Esophagus muscularis mucosa (tissue), 4 donors: ENCODE measurements around the gene FAM222B. TPM values are rescaled to one million over a fixed set of nuclear protein-coding genes. Genes with fewer than 3 reads are reported as not detected.

Experiments
- DNase-seq: peaks from one replicate; pipeline ENCODE4 v3.0.0-alpha.2; 2017; ENCODE audit errors: extremely low spot score
- H3K27ac ChIP-seq, 4 donors: fragments of 200-600 bp; sonication (generic); replicated peaks in 1 of 4; 1 replicate in 3 of 4; 2 replicates in 1 of 4; pipeline ENCODE4 v1.5.1; 2016 to 2019; ENCODE audit warnings: mild to moderate bottlenecking in 1 of 4
- H3K27me3 ChIP-seq, 4 donors: fragments of 200-600 bp; sonication (generic); one replicate each; pipeline versions ENCODE4 v1.5.1 to v1.6.0; 2016 to 2019
- H3K36me3 ChIP-seq, 4 donors: fragments of 200-600 bp; sonication (generic); one replicate each; pipeline ENCODE4 v1.5.1; 2016 to 2019
- H3K4me1 ChIP-seq, 4 donors: fragments of 200-600 bp; sonication (generic); one replicate each; pipeline ENCODE4 v1.5.1; 2016 to 2019
- H3K4me3 ChIP-seq, 4 donors: fragments of 200-600 bp; sonication (generic); 1 replicate in 2 of 4; 2 replicates in 2 of 4; pipeline ENCODE4 v1.5.1; 2016 to 2019; ENCODE audit warnings: mild to moderate bottlenecking in 4 of 4, moderate library complexity in 1 of 4
- H3K9me3 ChIP-seq, 4 donors: fragments of 200-600 bp; sonication (generic); 1 replicate in 3 of 4; 2 replicates in 1 of 4; pipeline ENCODE4 v1.5.1; 2016 to 2019
- EP300 ChIP-seq: sonication (generic); formaldehyde crosslinking; IDR thresholded peaks from one replicate; pipeline ENCODE4 v1.6.1; 2017; ENCODE audit warnings: antibody characterized with exemption
- POLR2A ChIP-seq: fragments of 450-650 bp; IDR thresholded peaks from one replicate; pipeline ENCODE4 v1.6.1; 2017; ENCODE audit warnings: antibody characterized with exemption, moderate library complexity, mild to moderate bottlenecking, low read depth
- POLR2AphosphoS5 ChIP-seq, 2 donors: sonication (generic); formaldehyde crosslinking; IDR thresholded peaks; one replicate each; pipeline ENCODE4 v1.6.1; 2017; ENCODE audit warnings: antibody characterized with exemption in 2 of 2
- WGBS: methylation state at CpG from one replicate; pipeline ENCODE4 v1.1.5; 2018; 5-methylcytosine and 5-hydroxymethylcytosine counted together
- intact Hi-C: fragments of 100-400 bp; cut with DNase I; formaldehyde crosslinking; loops from one replicate; pipeline ENCODE4 v1.15.1; 2023
- total RNA-seq, 4 donors: library from RNA; depleted of rRNA; stranded (reverse); fragments of >200 nt; gene quantifications; one replicate each; pipeline versions ENCODE4 v1.1.0 to v1.2.1, GENCODE V29; 2016
- TF ChIP-seq, protein P1 (sequence below), 3 experiments: fragments of 200-600 bp in 2 of 3; fragments of 450-650 bp in 1 of 3; sonication (generic) in 2 of 3; IDR thresholded peaks; one replicate each; pipeline ENCODE4 v1.5.1; 2017 to 2019; ENCODE audit warnings: antibody characterized with exemption in 3 of 3, mild to moderate bottlenecking in 2 of 3, moderate library complexity in 1 of 3

Gene FAM222B
- total RNA-seq, 4 donors from 2014 or later: 15.9 to 48.1 (median 30.3) TPM

- H3K36me3 ChIP-seq: peaks cover 9 to 15% (median 14%) of the 10 kb centered on the region in 4 donors
- no peaks in the 10 kb centered on the region for H3K9me3 ChIP-seq
- DNase-seq: peak; percentile 99
- no peaks in the 10 kb centered on the region for H3K27me3 ChIP-seq
- peaks cover 21 to 41% (median 40%) of the 10 kb centered on the region in 4 donors for H3K4me1 ChIP-seq
- H3K4me3 ChIP-seq: peak within 1 kb of the TSS; percentile 72 to 98 (median 76)
- H3K27ac ChIP-seq: peak within 1 kb of the TSS; percentile 95 to 98 (median 96)
- TF ChIP-seq EP300 (no peak), POLR2A (peak; percentile 28), POLR2AphosphoS5 (IDR thresholded peaks at IDR 0.05) (peak; percentile 64 to 91)
- TF ChIP-seq, protein P1, sequence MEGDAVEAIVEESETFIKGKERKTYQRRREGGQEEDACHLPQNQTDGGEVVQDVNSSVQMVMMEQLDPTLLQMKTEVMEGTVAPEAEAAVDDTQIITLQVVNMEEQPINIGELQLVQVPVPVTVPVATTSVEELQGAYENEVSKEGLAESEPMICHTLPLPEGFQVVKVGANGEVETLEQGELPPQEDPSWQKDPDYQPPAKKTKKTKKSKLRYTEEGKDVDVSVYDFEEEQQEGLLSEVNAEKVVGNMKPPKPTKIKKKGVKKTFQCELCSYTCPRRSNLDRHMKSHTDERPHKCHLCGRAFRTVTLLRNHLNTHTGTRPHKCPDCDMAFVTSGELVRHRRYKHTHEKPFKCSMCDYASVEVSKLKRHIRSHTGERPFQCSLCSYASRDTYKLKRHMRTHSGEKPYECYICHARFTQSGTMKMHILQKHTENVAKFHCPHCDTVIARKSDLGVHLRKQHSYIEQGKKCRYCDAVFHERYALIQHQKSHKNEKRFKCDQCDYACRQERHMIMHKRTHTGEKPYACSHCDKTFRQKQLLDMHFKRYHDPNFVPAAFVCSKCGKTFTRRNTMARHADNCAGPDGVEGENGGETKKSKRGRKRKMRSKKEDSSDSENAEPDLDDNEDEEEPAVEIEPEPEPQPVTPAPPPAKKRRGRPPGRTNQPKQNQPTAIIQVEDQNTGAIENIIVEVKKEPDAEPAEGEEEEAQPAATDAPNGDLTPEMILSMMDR (IDR thresholded peaks at IDR 0.05): peak in 1 of 3 experiments; percentile 6
- intact Hi-C loops: loop anchor here (2.0 kb wide), 1 partner anchor 14 kb away; no protein-coding TSS in a partner anchor
- under 1% methylated on average over 60 of the region's 64 CpGs for WGBS
Observed at GRCh38 chr17:28728364-28729200, 114.0 kb downstream of the FAM222B start, which contains the start of gene NEK8. Gene NEK8 (plus strand): TSS chr17:28728788. CDS start chr17:28728814, 26 bp downstream.

GRCh38 chr17:28726627-28727491 is 115.7 kb downstream of the FAM222B start:
- intact Hi-C loops: loop anchor here (2.0 kb wide), 1 partner anchor 22 kb away; no protein-coding TSS in a partner anchor
- Histone ChIP-seq H3K27me3 (no peaks in the 10 kb centered on the region), H3K36me3 (peaks cover 26 to 33% (median 31%) of the 10 kb centered on the region in 4 donors), H3K27ac (peak overlapping the region; percentile 95 to 98 (median 96)), H3K4me1 (peaks cover 31 to 57% (median 53%) of the 10 kb centered on the region in 4 donors), H3K9me3 (no peaks in the 10 kb centered on the region), H3K4me3 (peak overlapping the region; percentile 72 to 98 (median 76))
- WGBS: 2% methylated on average over 46 of the region's 57 CpGs
- no peak for TF ChIP-seq EP300
- no peak for TF ChIP-seq POLR2A
- TF ChIP-seq POLR2AphosphoS5 (IDR thresholded peaks at IDR 0.05): peak; percentile 63 to 81
- TF ChIP-seq, protein P1 (IDR thresholded peaks at IDR 0.05): peak; percentile 98 to 100 (median 100)
- DNase-seq: peak; percentile 98

DNA sequence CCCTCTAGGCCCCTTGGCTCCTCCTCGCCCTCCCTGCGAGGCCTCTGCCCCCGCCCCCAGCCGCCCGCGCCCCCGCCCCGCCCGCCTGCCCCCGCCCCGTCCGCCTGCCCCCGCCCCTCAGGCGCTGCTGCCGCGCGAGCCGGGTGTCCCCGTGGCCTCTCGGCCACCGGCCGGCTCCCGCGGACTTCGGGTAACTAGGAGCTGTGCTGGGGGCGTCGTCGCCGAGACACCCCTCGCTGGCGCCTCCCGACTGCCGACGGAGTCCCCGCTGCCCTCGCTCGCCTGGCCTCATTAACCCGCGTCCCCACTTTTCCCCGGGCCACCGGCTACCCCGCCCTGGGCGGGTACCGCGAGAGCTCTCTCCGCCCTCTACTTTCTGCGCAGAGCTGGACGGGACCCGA is 116.4 kb downstream of the FAM222B start, which contains the start of gene TLCD1:
Gene TLCD1 (minus strand): TSS at position 8 of the 401 bp plus-strand sequence. CDS start 136 bp downstream, outside the sequence.
- TF ChIP-seq EP300: no peak
- TF ChIP-seq POLR2A: no peak
- TF ChIP-seq, protein P1 (IDR thresholded peaks at IDR 0.05): no peak
- TF ChIP-seq POLR2AphosphoS5 (IDR thresholded peaks at IDR 0.05): no peak
- Histone ChIP-seq H3K36me3 (peaks cover 29 to 39% (median 36%) of the 10 kb centered on the region in 4 donors), H3K27ac (peak within 1 kb of the TSS; percentile 95 to 98 (median 96)), H3K4me3 (peak within 1 kb of the TSS; percentile 72 to 98 (median 76)), H3K27me3 (no peaks in the 10 kb centered on the region), H3K9me3 (no peaks in the 10 kb centered on the region), H3K4me1 (peaks cover 37 to 63% (median 59%) of the 10 kb centered on the region in 4 donors)
- DNase-seq: no peak
- intact Hi-C loops: loop anchor here (2.0 kb wide), 1 partner anchor 23 kb away; no protein-coding TSS in a partner anchor
- WGBS: no CpG with 5 or more reads among the region's 49 CpGs

GRCh38 chr17:28725660-28726225 is 116.8 kb downstream of the FAM222B start:
- TF ChIP-seq, protein P1 (IDR thresholded peaks at IDR 0.05): no peak
- peak in 1 of 2 donors; percentile 58 for TF ChIP-seq POLR2AphosphoS5 (IDR thresholded peaks at IDR 0.05)
- no peak for TF ChIP-seq POLR2A
- H3K4me1 ChIP-seq: peaks cover 42 to 68% (median 64%) of the 10 kb centered on the region in 4 donors
- H3K36me3 ChIP-seq: peaks cover 33 to 44% (median 40%) of the 10 kb centered on the region in 4 donors
- peak overlapping the region; percentile 72 to 98 (median 76) for H3K4me3 ChIP-seq
- H3K27me3 ChIP-seq: no peaks in the 10 kb centered on the region
- intact Hi-C loops: loop anchor here (2.0 kb wide), 1 partner anchor 23 kb away; no protein-coding TSS in a partner anchor
- H3K9me3 ChIP-seq: no peaks in the 10 kb centered on the region
- peak overlapping the region; percentile 95 to 98 (median 96) for H3K27ac ChIP-seq
- 0% methylated on average over 1 of the region's 45 CpGs for WGBS
- DNase-seq: no peak
